NCI-H526 treated with DMSO at 0.1 percent for 48 hours (cell line): Measurements from ENCODE around the gene HES1.
"Not testable (repeated sequence)": the region's sequence is repeated elsewhere in the genome, so short reads cannot be mapped to it uniquely, and the experiment has no call there.

ENCODE experiments used
- DNase-seq: peaks from one replicate; lab custom pipeline; 2025; lab: John Stamatoyannopoulos, UW

Gene HES1

DNA sequence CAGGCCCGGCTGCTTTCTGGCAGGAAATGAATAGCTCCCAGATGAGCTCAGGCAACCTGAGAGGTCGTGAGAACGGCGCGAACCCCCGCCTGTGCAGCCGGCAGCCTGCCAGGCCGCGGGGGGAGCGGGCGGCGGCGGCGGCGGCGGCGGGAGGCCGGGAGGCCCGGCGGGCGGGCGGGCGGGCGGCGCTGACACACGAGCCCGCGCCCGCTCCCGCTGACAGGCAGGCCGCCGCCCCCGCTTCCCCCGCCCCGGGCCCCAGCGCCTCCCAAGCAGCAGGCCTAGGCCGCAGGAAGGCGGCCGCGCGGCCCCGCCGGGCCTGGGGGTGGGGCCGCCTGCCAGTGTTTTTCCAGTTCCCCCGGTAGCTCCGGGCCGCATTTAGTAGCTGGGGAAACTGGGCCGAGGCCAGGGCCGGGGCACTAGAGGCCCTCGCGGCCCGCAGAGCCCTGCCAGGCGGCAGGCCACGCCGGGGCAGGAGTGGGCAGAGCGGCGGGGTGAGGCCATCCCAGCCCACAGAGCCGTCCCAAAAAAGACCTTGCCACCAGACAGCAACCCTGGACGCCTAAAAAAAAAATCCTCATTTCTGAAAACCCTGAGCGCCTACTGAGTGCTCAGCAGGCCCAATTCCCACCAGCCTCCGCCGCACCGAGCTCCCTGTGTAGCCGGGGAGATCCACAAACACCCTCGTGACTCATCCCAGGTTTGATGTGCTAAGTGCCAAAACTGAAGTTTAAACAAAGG, 5.6 kb downstream of the HES1 start:
- DNase-seq = peak; percentile 38

- DNase-seq = no peak
Observed at GRCh38 chr3:194142156-194142910, 6.4 kb downstream of the HES1 start.

DNA sequence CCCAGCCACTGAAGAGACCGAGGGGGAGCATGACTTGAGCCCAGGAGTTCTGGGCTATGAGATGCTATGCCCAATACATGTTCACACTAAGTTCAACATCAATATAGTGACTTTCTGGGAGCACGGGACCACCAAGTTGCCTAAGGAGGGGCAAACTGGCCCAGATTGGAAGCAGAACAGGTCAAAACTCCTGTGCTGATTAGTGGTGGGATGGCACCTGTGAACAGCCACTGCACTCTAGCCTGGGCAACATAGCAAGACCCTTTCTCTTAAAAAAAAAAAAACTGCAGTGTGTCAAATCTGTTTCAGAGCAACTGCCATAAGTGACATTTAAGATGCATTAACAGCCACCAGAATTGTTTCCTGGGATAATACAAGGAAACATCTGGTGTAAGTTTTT, 9.8 kb downstream of the HES1 start:
- DNase-seq = no peak

- DNase-seq = no peak
Observed at GRCh38 chr3:194147679-194148078, 11.7 kb downstream of the HES1 start.

DNA sequence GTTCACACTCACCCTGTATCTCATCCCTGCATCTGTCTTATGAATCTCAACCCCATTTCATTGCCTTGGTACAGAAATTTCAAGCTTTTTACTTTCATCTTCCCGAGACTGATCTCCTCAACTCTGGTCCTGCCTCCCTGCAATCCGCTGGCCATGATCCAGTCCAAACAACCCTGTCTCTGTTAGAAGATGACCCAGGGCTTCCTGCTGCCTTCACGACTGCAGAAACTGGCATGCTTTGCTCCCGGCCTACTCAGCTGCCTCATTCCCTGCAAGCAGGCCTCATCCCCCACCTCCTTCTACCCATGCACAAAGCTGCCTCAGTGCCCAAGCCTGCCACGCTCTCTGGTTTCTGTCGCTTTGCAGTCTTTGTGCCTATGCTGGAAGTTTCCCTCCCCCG, 12.4 kb downstream of the HES1 start:
- no peak for DNase-seq

DNA sequence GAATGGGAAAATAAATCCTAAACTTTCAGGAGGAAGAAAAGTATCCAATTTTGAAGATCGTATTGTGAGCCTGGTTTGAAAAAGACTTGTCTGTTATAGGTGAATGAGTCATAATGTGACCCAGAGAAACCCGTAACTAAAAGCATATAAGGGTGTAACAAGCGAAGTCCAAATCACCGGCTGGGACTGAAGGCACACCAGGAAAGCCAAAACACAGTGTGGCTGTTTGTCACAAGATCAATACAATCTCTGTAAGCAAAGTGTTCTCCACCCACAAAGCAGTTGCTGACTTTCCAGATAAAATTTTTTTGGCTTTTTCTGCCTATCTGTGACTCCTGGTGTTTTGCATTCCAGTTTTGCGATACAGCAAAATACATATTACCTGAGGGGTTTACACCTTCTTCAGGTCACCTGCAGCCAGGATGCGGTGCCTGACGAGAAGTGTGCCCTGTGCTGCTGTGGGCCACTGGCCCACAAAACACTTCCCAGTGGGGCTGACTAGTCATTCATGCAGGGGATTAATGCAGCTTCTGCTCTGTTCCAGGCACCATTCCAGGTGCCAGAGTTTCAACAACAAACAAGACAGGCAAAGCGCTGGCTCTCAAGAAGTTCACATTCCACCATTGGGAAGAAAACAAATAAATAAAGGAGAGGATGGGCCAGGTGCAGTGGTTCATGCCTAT, 14.4 kb downstream of the HES1 start:
- no peak for DNase-seq

DNA sequence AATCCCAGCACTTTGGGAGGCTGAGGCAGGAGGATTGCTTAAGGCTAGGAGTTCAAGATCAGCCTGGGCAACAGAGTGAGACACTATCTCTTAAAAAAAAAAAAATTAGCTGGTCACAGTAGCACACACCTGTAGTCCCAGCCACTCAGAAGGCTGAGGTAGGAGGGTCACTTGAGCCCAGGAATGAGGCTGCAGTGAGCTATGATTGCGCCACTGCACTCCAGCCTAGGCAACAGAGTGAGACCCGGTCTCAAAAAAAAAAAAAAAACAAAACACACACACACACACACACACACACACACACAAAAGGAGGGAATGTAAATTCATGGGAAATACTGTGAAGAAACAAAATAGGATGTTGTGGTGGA, 15.0 kb downstream of the HES1 start:
- DNase-seq = not testable (repeated sequence)

DNA sequence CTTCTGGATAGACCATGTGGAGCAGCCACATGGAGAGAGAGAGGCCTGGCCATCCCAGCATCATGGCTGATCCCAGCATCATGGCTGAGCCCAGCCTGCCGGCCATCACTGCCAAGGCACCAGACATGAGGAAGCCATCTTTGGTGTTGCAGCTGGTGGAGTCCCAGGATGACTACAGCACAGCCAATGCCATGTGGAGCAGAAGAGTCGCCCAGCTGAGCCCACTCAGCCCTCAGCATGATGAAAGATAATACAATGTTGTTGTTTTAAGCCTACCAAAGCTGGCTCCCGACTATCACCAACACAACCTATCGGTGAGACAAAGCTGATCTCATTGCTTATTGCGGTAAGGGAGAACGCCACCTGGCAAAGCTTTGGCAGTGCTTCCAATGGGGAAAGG, 18.4 kb downstream of the HES1 start:
- no peak for DNase-seq

DNA sequence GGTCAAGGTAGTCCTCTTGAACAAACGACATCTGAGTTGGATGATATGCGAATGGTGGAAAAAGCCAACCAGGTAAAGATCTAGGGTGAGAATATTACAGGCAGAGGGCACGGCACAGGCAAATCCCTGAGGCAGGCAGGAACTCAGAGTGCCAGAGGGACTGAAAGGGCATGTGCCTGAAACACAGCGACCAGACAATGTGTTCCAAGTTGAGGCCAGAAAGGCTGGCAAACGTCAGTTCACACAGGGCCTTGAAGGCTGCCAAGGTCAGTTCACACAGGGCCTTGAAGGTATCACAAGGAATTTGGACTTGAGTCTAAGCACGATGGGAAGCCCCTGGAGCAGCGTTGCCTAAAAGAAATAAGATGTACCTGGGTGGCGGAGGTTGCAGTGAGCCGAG, 20.1 kb downstream of the HES1 start:
- no peak for DNase-seq

- DNase-seq = no peak
Observed at GRCh38 chr3:194158942-194159439, 23.0 kb downstream of the HES1 start.

DNA sequence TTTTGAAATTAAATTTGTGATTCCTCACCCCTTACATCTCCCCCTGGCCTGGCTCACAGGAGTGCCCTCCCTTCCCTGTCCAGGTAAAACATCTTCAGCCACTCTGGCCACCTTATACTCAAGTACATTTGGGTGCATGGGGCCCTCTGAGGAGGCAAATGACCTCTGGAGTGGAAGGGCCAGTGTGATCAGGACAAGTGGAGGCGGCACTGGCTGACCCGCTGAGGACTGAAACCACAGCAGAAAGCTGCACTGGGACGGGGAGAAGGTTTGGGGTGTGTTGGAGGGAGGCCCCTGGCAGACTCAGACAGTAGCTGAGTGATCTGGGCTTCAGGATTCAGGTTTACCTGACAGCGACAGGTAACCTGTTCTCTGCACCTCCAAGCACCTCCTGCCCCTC, 24.2 kb downstream of the HES1 start:
- no peak for DNase-seq

GRCh38 chr3:194161131-194162045, 25.4 kb downstream of the HES1 start:
- DNase-seq = no peak

DNA sequence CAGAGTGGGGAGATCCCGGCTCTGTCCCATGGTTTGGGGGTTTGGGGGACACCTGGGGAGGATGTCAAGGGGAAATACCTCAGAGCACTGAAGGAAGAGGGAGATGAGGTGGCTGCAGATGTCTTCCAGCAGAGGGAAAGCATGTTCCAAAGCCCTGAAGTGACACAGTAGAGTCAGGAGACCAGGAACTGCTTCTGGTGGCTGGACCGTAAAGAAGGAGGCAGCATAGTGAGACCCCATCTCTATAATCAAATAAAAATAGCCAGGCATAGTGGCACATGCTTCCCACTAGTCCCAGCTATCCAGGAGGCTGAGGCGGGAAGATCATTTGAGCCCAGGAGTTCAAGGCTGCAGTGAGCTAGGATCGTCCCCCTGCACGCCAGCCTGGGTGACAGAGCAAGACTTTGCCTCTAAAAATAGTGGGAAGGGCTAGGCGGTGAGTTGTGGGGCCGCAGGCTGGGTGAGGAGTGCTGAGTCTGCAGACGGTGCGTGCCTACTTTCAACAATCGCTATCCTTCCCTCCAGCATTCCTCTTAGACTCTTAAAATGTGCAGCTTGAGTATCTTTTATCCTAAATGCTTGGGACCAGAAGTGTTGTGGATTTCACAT, 26.2 kb downstream of the HES1 start:
- no peak for DNase-seq

DNA sequence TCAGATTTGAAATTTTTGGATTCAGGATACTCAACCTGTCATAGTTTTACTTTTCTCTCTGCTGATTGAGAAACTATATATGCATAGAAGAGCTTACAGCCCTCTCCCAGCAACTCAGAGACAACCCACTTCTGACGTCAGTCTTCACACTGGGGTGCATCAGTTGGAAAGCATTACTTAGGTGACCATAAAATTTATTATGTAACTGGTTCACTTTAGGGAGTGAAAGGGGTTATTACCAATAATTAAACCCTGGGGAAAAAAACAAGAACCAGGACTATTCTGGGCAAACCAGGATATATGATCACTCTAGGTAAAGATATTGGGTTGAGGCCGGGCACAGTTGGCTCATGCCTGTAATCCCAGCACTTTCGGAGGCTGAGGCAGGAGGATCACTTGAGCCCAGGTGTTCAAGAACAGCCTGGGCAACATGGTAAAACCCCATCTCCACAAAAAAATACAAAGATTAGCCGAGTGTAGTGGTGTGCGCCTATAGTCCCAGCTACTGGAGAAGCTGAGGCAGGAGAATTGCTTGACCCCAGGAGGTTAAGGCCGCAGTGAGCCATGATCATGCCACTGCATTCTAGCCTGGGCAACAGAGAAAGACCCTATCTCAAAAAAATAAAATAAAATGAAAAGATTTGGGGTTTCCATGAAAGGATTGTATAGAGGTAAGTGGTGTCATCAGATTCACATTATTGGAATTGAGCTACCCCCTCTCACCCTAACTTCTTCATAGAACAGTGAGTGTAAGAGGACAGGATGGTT, 27.1 kb downstream of the HES1 start:
- DNase-seq = no peak

- DNase-seq = no peak
Observed at GRCh38 chr3:194163697-194164096, 27.7 kb downstream of the HES1 start.

GRCh38 chr3:194164861-194165260, 28.9 kb downstream of the HES1 start:
- DNase-seq = peak; percentile 80

DNA sequence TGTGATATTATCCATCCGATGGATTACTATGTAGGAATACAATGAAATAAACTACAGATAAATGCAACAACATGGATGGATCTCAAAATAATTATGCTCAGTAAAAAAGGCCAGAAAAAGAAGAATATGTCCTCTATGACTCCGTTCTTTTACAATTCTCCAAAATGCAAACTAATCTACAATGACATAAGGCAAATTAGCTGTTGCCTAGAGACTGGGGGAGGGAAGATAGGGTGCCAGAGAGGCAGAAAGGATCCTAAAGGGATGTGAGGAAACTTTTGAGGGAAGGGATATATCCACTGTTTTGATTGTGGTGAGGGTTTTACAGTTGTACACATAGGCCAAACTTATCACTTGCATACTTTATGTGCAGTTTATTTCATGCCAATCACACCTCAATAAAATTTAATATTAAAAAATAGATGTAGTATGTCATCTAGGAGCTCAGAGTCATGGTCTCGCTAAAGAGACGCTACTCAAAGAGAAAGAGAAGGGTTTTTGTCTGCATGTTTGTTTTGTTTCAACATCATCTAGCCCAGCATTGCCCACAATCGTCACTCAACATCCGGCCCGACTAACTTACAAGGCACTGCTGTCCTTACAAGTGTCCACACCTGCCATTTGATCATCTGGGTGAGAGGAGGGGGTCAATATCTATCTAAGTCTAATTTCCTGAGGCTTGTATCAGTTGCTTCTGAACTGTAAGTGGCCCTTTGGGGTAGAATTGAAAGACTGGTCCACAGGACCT, 29.5 kb downstream of the HES1 start:
- DNase-seq = peak; percentile 85

GRCh38 chr3:194166682-194167479, 30.9 kb downstream of the HES1 start:
- peak; percentile 8 for DNase-seq
